HG03280 (cell line): ENCODE results near the gene COA1.
"Not testable (repeated sequence)": the region's sequence is repeated elsewhere in the genome, so short reads cannot be mapped to it uniquely, and the experiment has no call there.

Source experiments
- ATAC-seq: cut with Tn5 transposase; IDR thresholded peaks from one replicate; pipeline ENCODE4 v1.9.1; 2021; ENCODE audit warnings: mild to moderate bottlenecking, moderate library complexity; ENCODE audit not compliant: unreplicated experiment

The COA1 gene

DNA sequence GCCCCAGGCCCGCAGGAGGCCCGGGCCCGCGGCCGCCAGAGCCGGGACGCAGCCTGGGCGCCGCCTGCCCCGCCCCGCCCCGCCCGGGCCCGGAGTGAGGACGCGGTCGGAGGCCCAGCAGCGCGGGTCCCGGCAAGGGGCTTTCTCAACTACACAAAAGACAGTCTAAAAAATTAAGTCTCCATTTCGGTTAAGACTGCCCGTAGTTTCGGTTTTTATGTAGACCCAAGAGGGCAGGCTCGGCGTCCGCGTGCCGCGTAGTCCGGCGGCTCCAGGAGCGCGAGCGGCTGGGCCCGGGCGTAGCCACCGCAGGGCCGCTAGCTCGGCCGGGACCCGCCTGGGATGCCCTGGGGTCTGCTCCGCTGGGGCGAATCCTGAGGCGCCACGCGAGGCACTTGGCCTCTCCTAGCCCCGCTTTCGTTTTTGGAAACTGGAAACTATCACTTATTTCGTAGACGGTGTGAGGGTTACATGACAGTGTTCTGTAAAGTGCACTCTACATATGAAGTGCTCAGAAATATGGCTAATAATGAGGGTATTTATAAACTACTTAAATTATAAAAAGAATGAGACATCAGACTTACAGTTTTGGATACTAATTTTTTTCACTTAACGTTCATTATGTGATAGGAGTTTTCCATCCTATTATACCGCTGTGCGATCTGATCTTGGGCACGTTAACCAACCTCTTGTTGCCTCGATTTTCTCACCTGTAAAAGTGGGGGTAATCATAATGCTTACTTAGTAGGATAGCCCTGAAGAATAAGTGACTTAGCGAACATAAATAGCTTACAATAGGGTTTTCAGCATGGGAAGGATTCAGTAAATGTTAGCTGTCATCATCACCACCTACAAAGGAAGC, 29.7 kb upstream of the COA1 start:
- ATAC-seq, result peak; percentile 54

- peak; percentile 72 for ATAC-seq
Measured at GRCh38 chr7:43758029-43758821, 28.9 kb upstream of the COA1 start, which contains the start of gene BLVRA. Gene BLVRA (plus strand): TSS chr7:43758680. CDS start chr7:43771159, 12,479 bp downstream.

DNA sequence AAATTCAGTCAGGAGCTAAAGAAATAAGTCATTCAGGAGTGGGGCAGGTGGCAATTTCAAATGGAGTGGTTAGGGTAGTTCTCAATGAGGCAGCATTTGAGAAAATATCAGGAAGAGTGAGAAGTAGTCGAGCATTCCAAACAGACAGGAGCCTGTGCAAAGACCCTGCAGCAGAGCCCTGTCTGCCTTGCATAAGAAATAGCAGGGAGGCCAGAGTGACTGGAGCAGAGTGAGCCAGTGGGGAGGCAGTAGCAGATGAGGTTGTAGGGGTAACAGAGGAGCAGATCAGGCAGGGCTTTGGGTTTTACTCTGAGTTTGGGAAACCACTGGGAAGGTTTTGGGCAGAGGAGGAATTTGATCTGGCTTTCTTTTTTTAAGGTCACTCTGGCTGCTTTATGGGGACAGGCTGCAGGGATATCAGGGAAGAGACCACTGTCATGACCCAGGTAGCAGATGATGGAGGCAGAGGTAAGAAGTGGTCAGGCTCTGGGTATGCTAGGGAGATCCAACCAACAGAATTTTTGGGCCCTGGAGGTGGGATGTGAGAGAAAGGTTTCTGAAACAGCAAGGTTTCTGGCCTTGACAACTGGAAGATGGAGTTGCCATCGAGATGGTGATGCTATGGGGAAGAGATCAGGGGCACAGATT, 27.9 kb upstream of the COA1 start:
- ATAC-seq, result no peak

- ATAC-seq, result no peak
Measured at GRCh38 chr7:43756368-43757072, 27.2 kb upstream of the COA1 start.

DNA sequence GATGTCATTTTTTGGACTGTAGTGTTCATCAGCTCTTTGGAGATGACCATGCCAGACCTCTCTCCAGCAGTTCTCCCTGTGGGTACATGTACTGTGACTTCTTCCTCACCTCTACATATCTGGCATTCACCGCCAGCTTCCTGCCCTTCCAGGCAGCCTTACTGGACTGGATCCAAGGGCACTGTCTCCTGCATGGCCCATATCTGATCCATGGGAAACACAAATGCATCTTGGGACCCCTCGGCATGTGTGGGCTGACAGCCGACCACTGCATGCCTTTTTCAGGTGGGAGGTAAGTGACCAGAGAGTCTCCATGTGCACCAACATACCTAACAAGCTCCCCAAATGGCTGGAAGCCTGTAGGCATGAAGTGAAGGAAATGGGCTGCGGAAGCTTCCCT, 25.3 kb upstream of the COA1 start:
- no peak for ATAC-seq

GRCh38 chr7:43753843-43754242, 24.5 kb upstream of the COA1 start:
- no peak for ATAC-seq

GRCh38 chr7:43753271-43753810, 24.0 kb upstream of the COA1 start:
- ATAC-seq, result no peak

GRCh38 chr7:43752411-43752810, 23.1 kb upstream of the COA1 start:
- ATAC-seq, result no peak

DNA sequence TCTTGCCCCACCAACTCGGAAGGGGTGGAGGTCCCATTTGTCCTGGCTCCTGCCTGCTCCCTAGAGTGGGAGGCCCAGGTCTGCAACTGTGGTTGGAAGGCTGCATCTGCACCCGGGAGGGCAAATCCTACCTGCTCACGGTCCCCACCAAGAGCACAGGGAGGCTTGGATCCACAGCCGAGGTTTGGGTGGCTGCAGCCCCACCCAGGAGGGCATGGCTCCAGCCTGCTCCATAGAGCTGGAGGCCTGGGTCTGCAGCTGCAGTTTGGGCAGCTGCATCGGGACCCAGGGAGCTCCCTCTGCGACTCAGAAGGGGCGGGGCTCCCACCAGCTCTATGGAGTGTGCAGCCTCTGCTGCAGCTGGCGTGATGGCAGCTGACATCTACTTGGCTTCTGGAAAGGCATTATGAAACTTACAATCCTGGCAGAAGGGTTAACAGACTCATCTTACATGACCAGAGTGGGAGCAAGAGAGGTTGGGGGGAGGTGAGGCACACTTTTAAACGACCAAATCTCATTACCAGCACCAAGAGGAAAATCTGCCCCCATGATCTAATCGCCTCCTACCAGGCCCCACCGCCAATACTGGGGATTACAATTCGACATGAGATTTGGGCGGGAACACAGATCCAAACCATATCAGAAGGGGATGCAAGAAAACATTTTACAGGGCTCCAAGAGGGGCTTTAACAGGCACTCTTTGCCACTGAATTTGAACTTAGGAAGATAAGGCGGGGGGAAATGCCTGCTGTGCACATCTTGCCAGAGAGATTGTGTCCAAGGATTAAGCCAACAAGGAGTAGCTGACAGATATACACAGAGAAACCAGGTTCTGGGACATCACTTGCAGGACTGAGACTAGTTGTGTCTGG, 20.9 kb upstream of the COA1 start:
- ATAC-seq, result no peak

GRCh38 chr7:43749383-43749940, 20.1 kb upstream of the COA1 start:
- ATAC-seq, result no peak

GRCh38 chr7:43747328-43748105, 18.2 kb upstream of the COA1 start:
- no peak for ATAC-seq

- ATAC-seq, result no peak
Measured at GRCh38 chr7:43742692-43743091, 13.4 kb upstream of the COA1 start.

- ATAC-seq, result no peak
Measured at GRCh38 chr7:43737467-43738127, 8.3 kb upstream of the COA1 start.

DNA sequence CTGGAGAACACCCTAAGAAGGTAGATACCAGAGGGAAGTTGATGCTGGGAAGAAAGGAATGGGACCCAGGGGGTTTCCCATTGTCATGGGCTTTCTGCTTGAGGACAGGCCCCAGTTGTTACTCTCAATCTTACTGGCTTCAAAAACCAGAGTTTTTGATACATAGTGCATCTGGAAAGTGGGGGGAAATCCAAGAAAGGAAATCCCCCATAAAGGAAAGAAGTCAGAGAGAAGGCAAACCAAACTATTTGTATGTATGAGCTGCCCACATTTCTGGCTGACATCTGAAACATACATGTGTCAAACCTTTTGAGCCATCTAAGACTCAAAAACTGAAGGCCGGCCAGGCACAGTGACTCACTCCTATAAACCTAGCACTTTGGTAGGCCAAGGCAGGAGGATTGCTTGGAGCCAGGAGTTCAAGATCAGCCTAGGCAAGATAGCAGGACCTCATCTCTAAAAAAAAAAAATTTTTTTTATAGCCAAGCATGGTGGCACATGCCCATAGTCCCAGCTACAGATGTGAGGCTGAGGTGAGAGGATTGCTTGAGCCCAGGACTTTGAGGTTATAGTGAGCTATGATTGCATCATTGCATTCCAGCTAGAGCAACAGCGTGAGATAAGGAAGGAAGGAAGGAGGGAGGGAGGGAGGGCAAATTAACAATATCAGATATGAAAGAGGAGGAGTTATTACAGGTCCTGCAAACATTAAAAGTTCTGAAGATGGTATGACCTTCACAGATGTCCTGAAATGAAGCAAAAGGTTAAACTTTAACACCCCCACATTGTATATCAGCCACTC, 6.7 kb upstream of the COA1 start:
- ATAC-seq, result peak; percentile 65

GRCh38 chr7:43735403-43735801, 6.1 kb upstream of the COA1 start:
- ATAC-seq, result peak; percentile 15

- not testable (repeated sequence) for ATAC-seq
Measured at GRCh38 chr7:43734575-43735332, 5.4 kb upstream of the COA1 start.
